ENCODE data around the gene SCN9A. TPM values are rescaled to one million over a fixed set of nuclear protein-coding genes. Genes with fewer than 3 reads are reported as not detected.

The SCN9A gene
- total RNA-seq, 2 donors from 2014 or later, result 6.4 to 12.0 TPM

- H3K9me3 ChIP-seq, result no peaks in the 10 kb centered on the region
- no peak overlapping the region for H3K4me3 ChIP-seq
- H3K9ac ChIP-seq (ENCODE audit: low read depth in 2 of 2, low read length in 2 of 2), result no peak overlapping the region
- H3K4me1 ChIP-seq, result no peaks in the 10 kb centered on the region
- no peaks in the 10 kb centered on the region for H3K27me3 ChIP-seq
- intact Hi-C loops (cut with DNase I), result no loop called here
- H3K36me3 ChIP-seq, result no peaks in the 10 kb centered on the region
- no peak overlapping the region for H3K27ac ChIP-seq
- TF ChIP-seq CTCF (IDR thresholded peaks at IDR 0.05), result no peak
- DNase-seq, result peak; percentile 45
Observed at GRCh38 chr2:166180951-166181812, 194.6 kb downstream of the SCN9A start.

GRCh38 chr2:166179201-166179600 is 196.5 kb downstream of the SCN9A start:
- Histone ChIP-seq H3K4me3 (no peak overlapping the region), H3K9ac (ENCODE audit: low read depth in 2 of 2, low read length in 2 of 2) (no peak overlapping the region), H3K9me3 (no peaks in the 10 kb centered on the region), H3K27ac (no peak overlapping the region), H3K4me1 (no peaks in the 10 kb centered on the region), H3K27me3 (no peaks in the 10 kb centered on the region), H3K36me3 (no peaks in the 10 kb centered on the region)
- TF ChIP-seq CTCF (IDR thresholded peaks at IDR 0.05), result no peak
- intact Hi-C loops (cut with DNase I), result no loop called here
- DNase-seq, result no peak

- Histone ChIP-seq H3K9ac (ENCODE audit: low read depth in 2 of 2, low read length in 2 of 2) (no peak overlapping the region), H3K36me3 (no peaks in the 10 kb centered on the region), H3K4me1 (no peaks in the 10 kb centered on the region), H3K27me3 (no peaks in the 10 kb centered on the region), H3K4me3 (no peak overlapping the region), H3K27ac (no peak overlapping the region), H3K9me3 (no peaks in the 10 kb centered on the region)
- TF ChIP-seq CTCF (IDR thresholded peaks at IDR 0.05), result no peak
- intact Hi-C loops (cut with DNase I), result no loop called here
- DNase-seq, result no peak
Observed at GRCh38 chr2:166173263-166173662, 202.5 kb downstream of the SCN9A start.

GRCh38 chr2:166171216-166171615 is 204.5 kb downstream of the SCN9A start:
- intact Hi-C loops (cut with DNase I), result no loop called here
- no peaks in the 10 kb centered on the region for H3K36me3 ChIP-seq
- DNase-seq, result no peak
- TF ChIP-seq CTCF (IDR thresholded peaks at IDR 0.05), result no peak
- no peak overlapping the region for H3K27ac ChIP-seq
- no peak overlapping the region for H3K4me3 ChIP-seq
- H3K9ac ChIP-seq (ENCODE audit: low read depth in 2 of 2, low read length in 2 of 2), result no peak overlapping the region
- no peaks in the 10 kb centered on the region for H3K4me1 ChIP-seq
- H3K9me3 ChIP-seq, result no peaks in the 10 kb centered on the region
- H3K27me3 ChIP-seq, result no peaks in the 10 kb centered on the region

GRCh38 chr2:166170356-166170755 is 205.4 kb downstream of the SCN9A start:
- no peaks in the 10 kb centered on the region for H3K9me3 ChIP-seq
- H3K27me3 ChIP-seq, result no peaks in the 10 kb centered on the region
- no peak overlapping the region for H3K27ac ChIP-seq
- no peaks in the 10 kb centered on the region for H3K36me3 ChIP-seq
- H3K4me3 ChIP-seq, result no peak overlapping the region
- no peak overlapping the region for H3K9ac ChIP-seq (ENCODE audit: low read depth in 2 of 2, low read length in 2 of 2)
- no peak for DNase-seq
- no peaks in the 10 kb centered on the region for H3K4me1 ChIP-seq
- TF ChIP-seq CTCF (IDR thresholded peaks at IDR 0.05), result no peak
- intact Hi-C loops (cut with DNase I), result no loop called here

Measured in colonic mucosa (tissue), 4 donors.